Central memory CD8-positive, alpha-beta T cell (primary cell): ENCODE data around the gene MAP3K4.

Experiments
- ATAC-seq: fragments of 150-1000 bp; cut with Tn5 transposase; replicated peaks from 2 replicates; pipeline ENCODE4 v1.10.0; 2022; ENCODE audit warnings: mild to moderate bottlenecking, moderate FRiP score, moderate number of reproducible peaks; ENCODE audit not compliant: poor library complexity, severe bottlenecking; ENCODE audit errors: extremely low read depth
- DNase-seq, 2 donors: peaks; one replicate each; pipeline ENCODE4 v3.0.0; 2021; ENCODE audit warnings: low spot score in 2 of 2
- H3K27ac Mint-ChIP-seq: one replicate; pipeline ENCODE4 v1.8.0; 2022; ENCODE audit warnings: low read depth, mild to moderate bottlenecking, moderate library complexity, mixed read lengths
- H3K27me3 Mint-ChIP-seq: one replicate; pipeline ENCODE4 v1.8.0; 2022; ENCODE audit warnings: mixed read lengths
- H3K36me3 Mint-ChIP-seq: one replicate; pipeline ENCODE4 v1.8.0; 2022; ENCODE audit warnings: mild to moderate bottlenecking, moderate library complexity, mixed read lengths; ENCODE audit not compliant: insufficient read depth
- H3K4me1 Mint-ChIP-seq: one replicate; pipeline ENCODE4 v1.8.0; 2022; ENCODE audit warnings: mixed read lengths
- H3K4me3 Mint-ChIP-seq: one replicate; pipeline ENCODE4 v1.8.0; 2022; ENCODE audit warnings: mild to moderate bottlenecking, moderate library complexity, mixed read lengths
- H3K9me3 Mint-ChIP-seq: one replicate; pipeline ENCODE4 v1.8.0; 2022; ENCODE audit warnings: mixed read lengths

The MAP3K4 gene

DNA sequence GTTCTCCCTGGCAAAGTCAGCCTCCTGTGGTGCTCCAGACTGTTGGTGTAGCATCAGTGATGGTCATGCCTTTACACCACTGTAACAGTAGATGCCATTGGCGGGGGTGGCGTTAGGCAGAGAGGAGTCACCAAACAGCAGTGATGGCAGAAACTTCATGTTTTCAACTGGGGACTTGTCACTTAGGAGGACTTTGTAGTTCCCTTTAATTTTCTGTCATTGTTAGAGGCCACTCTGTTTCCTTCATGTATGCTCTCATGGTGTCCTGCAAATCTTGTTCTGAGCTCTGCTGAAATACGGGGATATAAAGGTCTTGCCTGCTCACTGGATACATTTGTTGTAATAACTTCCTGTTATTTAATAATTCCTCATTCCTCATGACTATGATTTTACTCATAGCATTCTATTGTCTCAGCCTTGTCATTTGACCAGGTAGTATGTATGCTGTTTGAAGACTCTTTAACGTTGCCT is 4.6 kb downstream of the MAP3K4 start:
- DNase-seq (no peak), ATAC-seq (no peak)
- Mint-ChIP-seq H3K27me3 (no peaks in the 10 kb centered on the region), H3K4me3 (no peak overlapping the region), H3K9me3 (no peaks in the 10 kb centered on the region), H3K36me3 (peaks cover 20% of the 10 kb centered on the region), H3K27ac (no peak overlapping the region), H3K4me1 (peaks cover 60% of the 10 kb centered on the region)

DNA sequence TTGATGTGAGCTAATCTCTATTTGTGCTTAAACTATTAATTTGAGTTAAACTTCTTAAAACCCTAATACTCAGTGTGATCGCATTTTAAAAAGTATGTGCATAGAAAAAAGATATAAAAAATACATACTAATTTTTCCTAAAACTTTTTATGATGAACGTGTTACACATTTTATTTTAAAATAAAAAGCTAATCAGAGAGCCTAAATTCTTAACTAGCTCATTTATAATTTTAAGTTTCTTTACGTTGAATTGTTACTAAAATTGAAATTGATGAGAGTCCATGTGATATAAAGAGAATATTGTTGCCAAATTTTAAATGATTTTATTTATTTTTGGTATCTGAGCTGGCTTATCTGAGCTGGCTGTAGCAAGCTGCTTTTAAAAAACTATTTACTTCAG is 6.6 kb downstream of the MAP3K4 start:
- DNase-seq, result no peak
- peaks cover 6% of the 10 kb centered on the region for H3K36me3 Mint-ChIP-seq
- no peak overlapping the region for H3K4me3 Mint-ChIP-seq
- H3K27me3 Mint-ChIP-seq, result no peaks in the 10 kb centered on the region
- no peak overlapping the region for H3K27ac Mint-ChIP-seq
- no peak for ATAC-seq
- no peaks in the 10 kb centered on the region for H3K9me3 Mint-ChIP-seq
- H3K4me1 Mint-ChIP-seq, result peaks cover 56% of the 10 kb centered on the region

DNA sequence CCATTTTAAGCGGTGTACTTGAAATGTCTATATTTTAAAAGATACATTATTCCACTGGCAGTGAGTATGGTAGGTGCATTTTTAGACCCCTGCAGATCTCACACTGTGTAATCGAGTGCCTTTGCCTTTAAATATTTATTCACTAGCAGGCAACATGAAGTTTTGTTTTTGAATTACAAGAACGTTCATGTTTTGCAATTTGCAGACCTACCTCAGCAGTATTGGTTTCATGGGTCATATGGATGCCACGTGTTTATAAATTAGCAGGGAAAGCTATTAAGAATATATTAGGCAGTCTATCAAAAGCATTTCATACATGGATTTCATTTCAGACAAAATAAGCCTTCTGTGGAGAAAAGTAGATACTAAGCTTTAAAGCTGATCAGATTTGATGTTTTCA is 7.2 kb downstream of the MAP3K4 start:
- ATAC-seq, result no peak
- Mint-ChIP-seq H3K27me3 (no peaks in the 10 kb centered on the region), H3K36me3 (peaks cover 6% of the 10 kb centered on the region), H3K27ac (no peak overlapping the region), H3K4me3 (no peak overlapping the region), H3K4me1 (peaks cover 51% of the 10 kb centered on the region), H3K9me3 (no peaks in the 10 kb centered on the region)
- no peak for DNase-seq

DNA sequence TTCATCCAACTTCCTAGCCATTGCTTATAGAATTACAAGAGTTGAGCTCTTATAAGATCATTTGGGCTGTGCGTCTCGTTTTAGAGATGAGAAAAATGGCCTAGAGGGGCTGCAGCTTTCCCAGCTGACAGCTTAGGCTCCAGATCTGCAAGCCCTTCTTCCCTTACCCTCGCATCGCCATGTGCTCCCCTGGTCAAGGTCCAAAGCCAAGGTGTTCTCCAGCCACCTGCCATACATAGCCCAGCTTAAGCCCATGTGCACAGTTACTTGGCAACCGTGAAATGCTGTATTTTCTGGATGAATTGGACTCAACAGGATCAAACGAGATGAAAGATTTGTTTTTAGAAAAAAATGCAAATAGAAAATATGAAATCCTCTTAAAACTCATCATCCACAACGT is 7.9 kb downstream of the MAP3K4 start:
- Mint-ChIP-seq H3K27me3 (no peaks in the 10 kb centered on the region), H3K4me1 (peaks cover 44% of the 10 kb centered on the region), H3K9me3 (no peaks in the 10 kb centered on the region), H3K4me3 (no peak overlapping the region), H3K27ac (peak overlapping the region; percentile 59), H3K36me3 (peaks cover 3% of the 10 kb centered on the region)
- ATAC-seq (no peak), DNase-seq (no peak)

DNA sequence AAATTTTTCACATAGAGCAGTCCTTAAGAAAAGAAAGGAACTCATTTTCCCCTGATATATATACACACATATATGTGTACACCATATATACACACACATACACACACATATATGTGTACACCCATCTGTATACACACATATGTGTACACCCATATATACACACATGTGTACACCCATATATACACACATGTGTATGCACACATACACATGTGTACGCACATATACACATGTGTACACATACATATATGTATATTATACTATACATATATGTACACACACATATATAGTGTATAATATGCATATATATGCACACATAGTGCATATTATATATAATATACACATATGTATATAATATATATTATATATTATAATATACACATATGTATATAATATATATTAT is 9.1 kb downstream of the MAP3K4 start:
- Mint-ChIP-seq H3K4me1 (peaks cover 32% of the 10 kb centered on the region), H3K27me3 (no peaks in the 10 kb centered on the region), H3K36me3 (peaks cover 3% of the 10 kb centered on the region), H3K9me3 (no peaks in the 10 kb centered on the region), H3K27ac (no peak overlapping the region), H3K4me3 (no peak overlapping the region)
- DNase-seq, result no peak
- no peak for ATAC-seq

DNA sequence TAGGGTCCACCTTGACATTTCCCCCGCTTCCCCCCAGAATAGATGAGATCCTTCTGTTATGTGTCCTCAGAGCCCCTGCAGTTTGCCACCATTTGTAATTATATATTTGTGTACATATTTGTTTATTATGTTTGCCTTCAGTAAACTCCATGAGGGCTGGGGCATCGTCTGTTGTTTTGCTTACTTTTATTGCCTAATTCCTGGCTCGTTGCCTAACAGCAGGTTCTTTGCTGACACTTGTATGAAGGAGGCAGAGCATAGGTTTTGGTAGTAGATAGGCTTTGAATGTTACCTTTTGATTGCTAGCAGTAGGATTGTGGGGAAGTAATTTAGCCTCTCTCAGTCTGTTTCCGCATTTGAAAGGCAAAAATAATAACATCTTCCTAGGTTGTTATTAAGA is 9.9 kb downstream of the MAP3K4 start:
- DNase-seq, result no peak
- peaks cover 26% of the 10 kb centered on the region for H3K4me1 Mint-ChIP-seq

DNA sequence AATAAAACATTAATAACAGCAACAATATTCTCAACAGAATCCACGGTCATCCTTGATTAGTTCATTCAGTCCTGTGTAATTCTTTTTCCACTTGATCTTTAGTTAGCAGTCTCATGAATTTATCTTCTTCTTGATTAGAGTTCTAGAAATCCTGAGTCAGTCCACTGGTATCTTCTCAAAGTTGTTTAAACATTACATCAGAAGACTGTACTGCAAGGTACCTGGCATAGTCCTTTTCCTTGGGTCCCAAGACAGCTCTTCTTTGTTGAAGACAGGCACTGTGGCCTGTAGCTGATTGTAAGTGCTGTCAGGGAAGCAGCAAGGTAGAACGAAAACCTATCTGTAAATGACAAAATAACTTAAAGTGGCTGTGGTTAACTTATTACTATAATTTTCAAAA is 11.8 kb downstream of the MAP3K4 start:
- no peaks in the 10 kb centered on the region for H3K27me3 Mint-ChIP-seq
- H3K4me3 Mint-ChIP-seq, result no peak overlapping the region
- H3K9me3 Mint-ChIP-seq, result no peaks in the 10 kb centered on the region
- H3K27ac Mint-ChIP-seq, result no peak overlapping the region
- DNase-seq (no peak), ATAC-seq (no peak)
- peaks cover 18% of the 10 kb centered on the region for H3K4me1 Mint-ChIP-seq
- H3K36me3 Mint-ChIP-seq, result peaks cover 5% of the 10 kb centered on the region

More for the DNA sequence above, 9.9 kb downstream of the MAP3K4 start:
- Mint-ChIP-seq H3K27me3 (no peaks in the 10 kb centered on the region), H3K36me3 (peaks cover 3% of the 10 kb centered on the region), H3K9me3 (no peaks in the 10 kb centered on the region), H3K27ac (no peak overlapping the region), H3K4me3 (no peak overlapping the region)
- no peak for ATAC-seq

DNA sequence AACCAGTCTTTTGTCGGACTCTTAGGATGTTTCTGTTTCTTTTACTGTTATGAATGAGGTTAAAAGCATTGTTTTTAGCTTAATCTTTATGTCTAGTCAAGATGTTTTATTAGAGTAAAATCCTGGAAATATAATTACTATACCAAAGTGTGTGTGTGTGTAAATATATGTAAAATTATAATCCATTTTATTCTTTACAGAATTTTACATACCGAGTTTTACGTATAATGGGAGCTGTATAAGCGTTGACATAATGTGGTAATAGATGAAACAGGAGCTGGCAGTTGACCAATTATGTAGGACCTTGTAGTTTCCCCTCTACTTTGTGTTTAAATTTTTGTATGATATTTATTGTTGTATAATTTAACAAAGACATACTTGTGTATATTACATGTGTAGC is 16.7 kb downstream of the MAP3K4 start:
- ATAC-seq, result no peak
- Mint-ChIP-seq H3K4me1 (peaks cover 42% of the 10 kb centered on the region), H3K4me3 (no peak overlapping the region), H3K36me3 (peaks cover 2% of the 10 kb centered on the region), H3K27ac (no peak overlapping the region), H3K9me3 (no peaks in the 10 kb centered on the region), H3K27me3 (no peaks in the 10 kb centered on the region)
- no peak for DNase-seq

DNA sequence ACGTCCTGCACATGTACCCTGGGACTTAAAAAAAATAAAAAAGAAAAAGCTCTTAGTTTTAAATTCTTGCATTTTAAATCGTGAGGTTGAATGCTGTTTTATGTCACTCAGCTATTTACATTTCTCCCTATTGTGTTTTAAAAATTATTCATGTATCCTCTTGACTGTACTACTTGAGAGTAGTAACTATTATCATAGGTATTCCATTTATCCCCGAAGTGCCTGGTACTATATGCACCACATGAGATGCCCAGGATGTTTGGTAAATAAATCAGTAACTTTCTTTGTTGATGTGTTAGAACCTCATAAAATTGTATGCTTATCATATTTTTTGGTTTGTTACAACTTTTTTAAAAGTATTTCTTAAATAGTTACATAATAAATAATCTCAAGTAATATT is 18.4 kb downstream of the MAP3K4 start:
- no peak overlapping the region for H3K4me3 Mint-ChIP-seq
- no peak overlapping the region for H3K27ac Mint-ChIP-seq
- ATAC-seq (no peak), DNase-seq (no peak)
- H3K36me3 Mint-ChIP-seq, result peaks cover 3% of the 10 kb centered on the region
- H3K9me3 Mint-ChIP-seq, result no peaks in the 10 kb centered on the region
- H3K27me3 Mint-ChIP-seq, result no peaks in the 10 kb centered on the region
- H3K4me1 Mint-ChIP-seq, result peaks cover 44% of the 10 kb centered on the region

DNA sequence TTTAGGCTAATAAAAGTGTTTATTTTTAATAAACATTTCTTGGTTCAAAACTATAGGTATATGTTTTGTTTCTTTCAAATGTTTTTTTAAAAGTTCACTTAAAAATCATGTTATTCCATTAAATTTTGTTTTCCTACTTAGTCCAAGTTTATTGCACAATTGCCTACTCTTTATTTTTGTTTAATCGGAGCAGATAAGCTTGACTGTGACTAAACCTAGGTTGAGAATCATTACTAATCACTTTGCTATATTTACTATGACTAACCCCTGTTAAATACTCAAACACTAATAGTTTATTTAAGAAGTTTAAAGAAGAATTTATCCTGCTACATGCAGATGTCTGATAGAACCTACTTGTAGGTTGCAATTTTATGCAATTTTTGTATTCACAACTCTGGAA is 18.8 kb downstream of the MAP3K4 start:
- Mint-ChIP-seq H3K27ac (no peak overlapping the region), H3K4me1 (peaks cover 48% of the 10 kb centered on the region), H3K36me3 (peaks cover 4% of the 10 kb centered on the region), H3K9me3 (no peaks in the 10 kb centered on the region), H3K4me3 (no peak overlapping the region), H3K27me3 (no peaks in the 10 kb centered on the region)
- no peak for DNase-seq
- no peak for ATAC-seq

DNA sequence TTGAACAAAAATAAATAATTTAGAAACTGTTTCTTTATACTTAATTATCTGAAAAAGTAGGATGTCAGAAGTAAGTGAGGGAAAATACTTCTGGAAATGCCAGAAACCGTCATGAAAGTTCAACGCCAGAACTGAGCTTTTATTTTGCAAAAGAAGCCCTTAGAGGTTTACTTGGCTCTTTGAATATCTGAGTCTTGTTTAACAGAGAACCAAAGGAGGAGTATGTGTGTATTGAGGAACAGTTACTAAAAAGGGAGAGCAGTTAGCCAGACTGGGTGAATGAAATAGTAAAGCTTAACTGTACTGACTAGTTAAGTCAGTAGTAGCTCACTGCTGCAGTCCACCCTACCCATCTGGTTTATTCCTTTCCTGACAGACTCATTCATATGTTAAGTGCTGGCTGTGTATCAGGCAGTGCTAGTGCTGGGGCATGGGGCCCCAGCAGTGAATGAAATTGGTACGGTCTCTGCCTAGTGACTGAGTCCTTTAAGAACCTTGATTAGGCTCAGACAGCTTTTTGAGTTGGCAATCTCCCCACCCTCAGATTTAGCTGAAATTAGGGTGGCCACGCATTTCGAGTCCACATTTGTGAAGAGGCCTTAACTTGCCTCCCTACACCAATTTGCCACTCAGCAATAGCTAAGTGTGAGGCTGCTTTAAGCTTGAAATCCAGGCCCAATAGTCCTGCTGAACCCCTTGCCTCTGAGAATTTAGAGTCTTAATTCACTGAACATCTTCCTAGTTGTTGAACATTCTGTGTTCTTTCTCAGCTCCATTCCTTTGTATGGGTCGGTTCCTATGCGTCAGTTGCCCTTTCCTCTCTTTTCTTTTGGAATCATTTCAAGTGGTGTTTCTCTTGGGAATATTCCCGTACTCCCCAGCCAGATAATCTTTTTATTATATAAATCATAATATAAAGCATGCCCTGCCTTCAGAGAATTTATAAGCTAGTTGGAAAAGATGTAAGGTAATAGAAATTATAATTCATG is 20.2 kb downstream of the MAP3K4 start:
- H3K4me3 Mint-ChIP-seq, result no peak overlapping the region
- peaks cover 49% of the 10 kb centered on the region for H3K4me1 Mint-ChIP-seq
- no peaks in the 10 kb centered on the region for H3K27me3 Mint-ChIP-seq
- no peak overlapping the region for H3K27ac Mint-ChIP-seq
- ATAC-seq, result no peak
- DNase-seq, result no peak
- H3K9me3 Mint-ChIP-seq, result no peaks in the 10 kb centered on the region
- H3K36me3 Mint-ChIP-seq, result peaks cover 4% of the 10 kb centered on the region

DNA sequence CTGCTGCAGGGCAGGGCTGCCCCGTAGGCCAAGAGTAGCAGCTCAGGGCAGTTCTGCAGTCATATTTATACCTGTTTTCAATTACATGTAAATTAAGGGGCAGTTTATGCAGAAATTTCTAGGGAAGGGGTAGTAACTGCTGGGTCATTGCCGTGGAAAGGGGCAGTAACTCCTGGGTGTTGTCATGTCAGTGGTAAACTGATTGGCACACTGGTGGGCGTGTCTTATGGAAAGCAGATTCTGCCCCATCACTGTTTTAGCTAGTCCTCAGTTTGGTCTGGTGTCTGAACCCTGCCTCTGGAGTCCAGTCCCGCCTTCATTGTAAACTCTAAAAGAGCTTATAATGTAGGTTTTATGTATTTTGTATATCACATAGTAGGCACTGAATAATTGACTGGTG is 22.1 kb downstream of the MAP3K4 start:
- Mint-ChIP-seq H3K4me3 (no peak overlapping the region), H3K36me3 (peaks cover 2% of the 10 kb centered on the region), H3K27ac (no peak overlapping the region), H3K4me1 (peaks cover 51% of the 10 kb centered on the region), H3K9me3 (no peaks in the 10 kb centered on the region), H3K27me3 (no peaks in the 10 kb centered on the region)
- ATAC-seq (no peak), DNase-seq (no peak)
